NCI-H2171 treated with DMSO at 0.1 percent for 48 hours (cell line): Measurements from ENCODE around the gene KRTAP5-3.
A peak's percentile ranks its signal among the peaks of the same experiment; 100 is the strongest.

Experiments used
- DNase-seq: peaks from one replicate; lab custom pipeline; 2025; lab: John Stamatoyannopoulos, UW

The KRTAP5-3 gene

DNA sequence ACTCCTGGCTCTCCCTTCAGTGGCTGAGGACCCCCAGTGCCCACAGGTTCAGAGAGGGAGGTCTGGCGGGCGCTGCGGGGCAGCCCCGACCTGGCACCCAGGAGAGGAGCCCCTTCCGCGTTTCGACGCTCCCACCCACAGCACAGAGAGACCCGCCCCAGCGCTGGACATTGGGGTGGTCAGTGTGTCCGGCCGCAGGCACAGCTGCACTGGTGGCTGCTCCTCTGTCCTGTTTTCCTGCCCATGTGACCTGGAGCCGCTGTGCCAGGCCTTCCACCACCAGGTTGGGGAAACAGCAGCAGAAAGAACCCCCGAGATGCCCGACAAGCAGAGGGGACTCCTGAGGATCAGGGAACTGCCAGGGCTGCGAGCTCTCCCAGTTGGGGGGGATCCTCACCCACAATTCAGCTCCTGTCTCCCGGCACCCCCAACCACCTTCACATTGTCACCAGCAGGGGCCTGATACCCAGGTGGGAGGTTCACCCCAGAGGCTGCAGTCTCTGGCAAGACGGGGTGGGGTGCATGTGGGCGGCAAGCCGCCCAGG, 35.0 kb upstream of the KRTAP5-3 start:
- no peak for DNase-seq

DNA sequence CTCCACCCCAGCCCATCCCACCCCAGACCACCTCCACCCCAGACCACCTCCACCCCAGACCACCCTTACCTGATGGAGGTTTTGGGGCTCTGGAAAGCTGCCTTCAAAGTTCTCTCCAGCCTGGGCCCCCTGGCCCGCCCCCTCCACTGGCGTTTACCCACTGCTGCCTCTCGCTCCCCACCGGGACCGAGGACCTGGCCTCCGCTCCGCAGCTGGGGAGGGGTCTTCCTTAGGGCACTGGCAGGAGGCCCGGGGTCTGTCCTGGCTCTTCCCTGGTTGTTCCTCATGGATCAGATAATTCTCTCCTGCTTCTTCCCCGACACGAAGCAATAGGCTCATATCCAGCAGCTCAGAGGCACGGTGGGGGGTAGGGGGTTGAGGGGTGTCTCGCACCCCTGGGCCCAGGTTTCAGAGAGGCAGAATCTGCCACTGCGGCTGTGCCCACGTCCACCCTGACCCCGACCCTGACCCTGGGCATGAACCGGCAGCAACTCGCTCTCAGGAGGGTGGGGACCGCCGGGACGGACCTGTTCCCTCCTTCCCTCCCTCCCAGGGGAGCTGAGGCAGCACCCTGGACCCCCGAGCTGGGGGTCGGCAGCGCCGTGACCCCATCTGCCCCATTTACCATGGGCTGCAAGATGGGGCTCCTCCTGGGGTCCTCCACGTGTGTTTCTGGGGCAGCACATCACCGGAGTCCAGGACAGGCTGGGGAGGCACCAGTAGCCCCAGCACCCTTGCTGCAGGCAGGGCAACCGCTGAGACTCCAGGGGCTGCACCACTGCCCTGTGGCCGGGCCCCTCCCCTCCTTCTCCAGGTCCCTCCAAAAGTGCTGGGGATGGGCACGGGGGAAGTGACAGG, 34.3 kb upstream of the KRTAP5-3 start:
- no peak for DNase-seq

DNA sequence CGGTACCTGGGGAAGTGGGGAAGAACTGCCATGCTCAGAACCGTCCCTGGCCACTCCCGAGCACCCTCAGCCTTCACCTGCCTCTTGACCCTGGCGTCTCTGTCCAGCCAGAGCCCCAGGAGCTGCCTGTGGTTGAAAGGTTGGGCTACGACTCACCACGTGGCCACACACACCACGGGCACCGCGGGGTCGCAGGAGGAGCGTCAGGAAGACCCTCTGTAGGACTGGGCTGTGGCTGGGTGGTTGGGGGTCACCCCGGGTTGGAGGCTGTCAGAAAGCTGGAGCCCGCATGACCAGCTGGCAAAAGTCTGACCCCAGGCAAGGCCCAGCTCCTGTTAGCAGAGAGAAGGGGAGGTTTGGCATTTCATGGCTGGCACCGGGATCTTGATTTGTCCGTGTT, 32.8 kb upstream of the KRTAP5-3 start:
- DNase-seq, result no peak

DNA sequence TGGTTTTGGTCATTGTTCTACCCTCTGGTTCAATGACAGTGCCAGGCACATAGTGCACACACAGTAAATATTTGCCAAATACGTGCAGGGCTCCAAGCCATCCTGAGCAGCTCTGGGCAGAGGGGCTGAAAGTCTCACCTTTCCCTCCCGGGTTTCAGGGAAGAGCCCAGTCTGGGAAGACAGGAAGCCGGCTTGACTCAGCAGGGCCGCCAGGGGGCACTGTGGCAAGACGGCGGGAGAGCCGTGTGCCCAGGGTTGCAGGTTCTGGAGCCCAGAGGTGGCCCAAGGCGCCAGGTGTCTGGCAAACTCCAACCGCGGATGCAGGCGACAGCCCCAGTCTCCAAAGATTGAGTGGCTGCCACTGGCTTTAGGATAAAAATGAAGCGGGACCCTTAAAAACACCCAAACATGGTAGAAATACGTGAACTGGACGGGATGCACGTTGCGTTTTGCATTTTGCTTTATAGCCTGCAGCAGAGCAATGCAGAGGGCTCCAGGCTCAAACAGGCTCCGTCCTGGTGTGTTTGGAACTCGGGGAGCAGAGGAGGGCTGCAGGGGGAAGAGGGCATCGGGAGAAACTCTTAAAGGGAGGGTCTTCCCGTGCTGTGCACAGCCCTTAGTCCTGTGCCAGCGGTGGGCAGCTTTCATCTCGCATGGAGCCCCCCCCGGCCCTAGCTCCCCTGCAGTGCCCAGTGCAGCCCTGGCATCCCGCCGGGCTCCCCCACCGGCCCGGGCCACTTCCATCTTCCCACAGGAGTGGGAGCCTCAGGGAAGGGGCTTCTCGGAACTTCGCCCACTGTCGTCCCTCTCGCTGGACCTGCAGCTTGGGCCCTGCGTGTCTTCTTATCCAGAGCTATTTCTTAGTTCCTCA, 32.0 kb upstream of the KRTAP5-3 start:
- DNase-seq, result peak; percentile 10

GRCh38 chr11:1639666-1640065, 31.4 kb upstream of the KRTAP5-3 start:
- no peak for DNase-seq

DNA sequence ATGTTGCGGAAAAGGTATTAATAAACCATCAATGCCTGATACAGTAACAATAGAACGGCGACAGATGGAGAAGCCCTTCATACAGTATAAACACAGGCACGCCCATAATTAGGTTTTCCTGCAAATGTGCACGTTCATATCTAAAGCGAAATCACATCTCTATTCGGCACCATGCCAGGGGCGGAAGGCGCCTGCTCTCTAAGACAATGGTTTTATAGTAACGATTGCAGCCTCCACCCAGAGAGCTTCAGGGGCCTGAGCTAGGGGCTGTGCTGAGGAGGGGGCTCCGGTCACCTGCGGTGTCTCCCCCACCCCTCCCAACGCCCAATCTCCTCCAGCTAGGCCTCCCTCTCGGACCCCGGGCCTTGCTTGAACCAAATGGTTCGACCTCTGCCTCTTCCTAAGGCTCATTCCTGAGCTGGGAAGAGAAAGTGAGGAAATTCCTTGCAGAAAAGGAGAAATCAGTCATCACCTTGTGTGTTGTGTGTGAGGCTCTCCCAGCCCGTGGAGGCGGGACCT, 30.9 kb upstream of the KRTAP5-3 start:
- peak; percentile 93 for DNase-seq

DNA sequence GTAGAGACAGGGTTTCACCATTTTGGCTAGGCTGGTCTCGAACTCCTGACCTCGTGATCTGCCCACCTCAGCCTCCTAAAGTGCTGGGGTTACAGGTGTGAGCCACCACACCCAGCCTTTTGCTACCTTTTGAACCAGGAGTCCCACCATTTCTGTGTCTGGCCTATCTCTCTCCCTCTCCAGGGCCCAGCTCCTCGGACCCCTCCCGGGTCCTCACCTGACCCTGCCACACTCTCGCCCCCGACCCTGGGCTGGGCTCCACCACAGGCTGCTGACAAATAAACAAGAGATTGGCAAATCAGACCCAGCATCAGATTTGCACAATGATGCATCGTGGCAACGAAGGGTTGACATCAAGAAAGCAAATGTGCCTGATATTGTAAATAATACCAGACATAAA, 30.1 kb upstream of the KRTAP5-3 start:
- no peak for DNase-seq

- DNase-seq, result no peak
Observed at GRCh38 chr11:1637628-1638027, 29.4 kb upstream of the KRTAP5-3 start.

DNA sequence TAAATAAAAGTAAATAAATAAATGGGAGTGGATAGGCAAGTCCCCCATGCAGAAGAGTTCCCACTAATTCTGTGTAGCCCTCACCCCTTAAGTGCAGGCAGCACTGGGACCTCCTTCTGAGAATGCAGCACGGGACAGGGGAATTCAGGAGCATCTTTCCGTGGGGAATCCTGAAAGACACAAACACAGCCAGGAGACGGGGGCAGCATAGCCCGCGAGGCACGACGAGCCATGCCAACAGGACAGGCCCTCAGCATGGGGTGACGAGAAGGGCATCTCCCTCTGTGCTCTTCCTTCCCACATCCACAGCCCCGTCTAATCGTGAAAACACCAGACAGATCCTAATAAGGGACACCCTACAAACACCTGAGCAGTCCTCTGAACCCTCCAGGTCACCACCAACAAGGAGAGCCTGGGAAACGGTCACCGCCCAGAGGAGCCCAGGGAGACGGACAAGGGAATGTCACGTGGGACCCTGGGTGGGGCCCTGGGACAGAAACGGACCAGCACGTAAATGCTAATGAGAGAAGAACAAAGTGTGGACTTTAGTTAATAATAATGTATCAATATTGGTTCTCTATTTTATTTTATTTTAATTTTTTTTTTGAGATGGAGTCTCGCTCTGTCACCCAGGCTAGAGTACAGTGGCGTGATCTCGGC, 28.2 kb upstream of the KRTAP5-3 start:
- DNase-seq, result no peak

DNA sequence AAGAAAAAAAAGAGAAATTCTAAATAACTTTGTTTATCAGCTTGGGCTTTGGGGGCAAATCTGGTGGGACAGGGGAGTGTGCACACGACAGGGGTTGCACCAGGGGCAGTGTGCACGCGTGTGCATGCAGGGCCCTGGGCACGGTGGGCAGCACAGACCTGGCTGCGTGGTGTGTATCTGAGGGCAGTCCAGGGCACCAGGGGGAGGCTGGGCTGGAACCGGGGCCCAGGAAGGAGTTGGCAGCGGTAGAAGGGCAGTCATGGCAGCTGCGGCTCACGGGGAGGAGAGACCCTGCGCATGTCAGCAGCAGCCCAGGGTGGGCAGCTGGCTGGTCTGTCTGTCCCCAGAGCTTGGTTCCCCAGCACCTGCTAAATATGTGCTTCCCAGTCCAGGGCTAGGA, 25.6 kb upstream of the KRTAP5-3 start:
- DNase-seq, result no peak

DNA sequence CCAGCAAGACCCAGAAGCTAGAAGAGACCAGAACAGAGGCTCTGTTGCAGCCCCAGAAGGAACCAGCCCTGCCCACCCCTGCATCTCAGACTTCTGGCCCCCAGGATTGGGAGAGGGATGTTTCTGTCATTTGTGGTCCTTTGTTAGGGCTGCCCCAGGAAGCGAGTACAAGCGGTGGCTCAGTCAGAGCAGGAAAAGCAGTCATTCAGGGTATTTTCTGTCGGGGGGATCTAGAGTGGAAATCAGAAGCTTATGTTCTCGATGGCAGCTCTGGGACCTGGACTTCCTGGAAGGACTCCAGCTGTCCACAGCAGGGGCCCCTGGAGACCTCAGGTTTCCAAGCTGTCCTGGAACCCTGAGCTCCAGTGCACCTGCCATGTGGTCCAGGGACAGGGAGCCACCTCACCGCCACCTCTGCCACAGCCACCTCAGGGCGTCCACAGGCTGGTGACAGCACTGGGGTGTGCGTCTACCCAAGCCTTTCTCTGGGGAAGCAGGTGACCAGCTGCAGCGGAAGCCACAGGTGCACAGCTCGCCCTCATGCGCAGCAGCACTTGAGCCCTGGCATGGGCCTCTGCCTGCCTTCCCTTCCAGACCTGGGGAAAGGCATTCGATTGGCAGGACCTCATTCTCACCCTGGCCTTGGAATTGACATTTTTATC, 23.9 kb upstream of the KRTAP5-3 start:
- no peak for DNase-seq

DNA sequence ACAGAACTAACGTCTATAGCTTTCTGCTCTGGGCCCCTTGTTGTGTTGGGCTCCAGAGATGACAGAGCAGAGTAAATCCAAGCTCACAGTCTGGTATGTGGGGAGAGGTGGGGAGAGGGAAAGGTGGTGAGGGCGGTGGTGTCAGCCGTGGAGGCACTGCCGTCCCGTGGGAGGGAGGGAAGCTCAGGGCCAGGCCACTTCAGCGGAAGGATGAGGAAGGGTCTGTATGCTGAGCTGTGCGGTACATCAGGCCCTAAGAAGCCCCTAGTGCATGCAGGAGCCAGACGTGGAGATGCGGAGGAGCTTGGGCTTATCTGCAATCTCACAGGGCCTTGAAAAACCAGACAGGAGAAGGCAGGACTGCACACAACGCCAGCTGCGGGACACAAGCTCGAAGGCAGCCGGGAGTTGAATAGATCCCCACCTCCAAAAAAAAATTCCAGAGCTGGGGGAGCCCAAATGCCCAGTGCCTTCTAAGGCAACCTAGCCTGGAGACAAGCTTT, 22.9 kb upstream of the KRTAP5-3 start:
- DNase-seq, result no peak

- DNase-seq, result no peak
Observed at GRCh38 chr11:1630271-1630670, 22.0 kb upstream of the KRTAP5-3 start.

DNA sequence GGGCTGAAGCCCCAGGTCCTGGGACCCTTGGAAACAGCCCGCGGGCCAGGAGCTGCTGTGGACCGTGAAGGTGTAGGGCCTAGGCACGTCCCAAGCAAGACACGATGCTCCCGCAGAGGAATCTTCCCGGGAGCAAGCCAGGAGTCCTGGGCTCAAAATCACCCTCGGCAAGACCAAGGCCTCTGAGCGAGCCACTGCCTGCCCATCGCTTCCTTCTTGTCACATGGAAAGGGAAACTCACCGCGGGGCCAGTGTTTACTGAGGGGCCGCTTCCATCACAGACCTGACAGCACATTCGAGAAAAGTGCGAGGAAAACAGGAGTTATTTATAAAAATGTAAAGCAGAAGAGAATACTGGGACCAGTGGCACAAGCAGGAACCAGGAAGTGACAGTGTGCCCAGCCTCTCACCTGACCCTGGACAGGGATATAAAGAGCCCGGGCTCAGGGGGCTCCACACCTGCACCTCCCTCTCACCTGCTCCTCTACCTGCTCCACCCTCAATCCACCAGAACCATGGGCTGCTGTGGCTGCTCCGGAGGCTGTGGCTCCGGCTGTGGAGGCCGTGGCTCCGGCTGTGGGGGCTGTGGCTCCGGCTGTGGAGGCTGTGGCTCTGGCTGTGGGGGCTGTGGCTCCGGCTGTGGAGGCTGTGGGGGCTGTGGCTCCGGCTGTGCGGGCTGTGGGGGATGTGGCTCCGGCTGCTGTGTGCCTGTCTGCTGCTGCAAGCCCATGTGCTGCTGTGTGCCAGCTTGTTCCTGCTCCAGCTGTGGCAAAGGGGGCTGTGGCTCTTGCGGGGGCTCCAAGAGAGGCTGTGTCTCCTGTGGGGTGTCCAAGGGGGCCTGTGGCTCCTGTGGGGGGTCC, 21.3 kb upstream of the KRTAP5-3 start, which contains the start of gene KRTAP5-5:
Gene KRTAP5-5 (plus strand): TSS at position 450 of the 860 bp plus-strand sequence. CDS start 66 bp downstream, at position 516.
- no peak for DNase-seq

GRCh38 chr11:1628506-1629325, 20.5 kb upstream of the KRTAP5-3 start:
- DNase-seq, result no peak

GRCh38 chr11:1625541-1625940, 17.3 kb upstream of the KRTAP5-3 start:
- no peak for DNase-seq

- no peak for DNase-seq
Observed at GRCh38 chr11:1624621-1625020, 16.4 kb upstream of the KRTAP5-3 start.

DNA sequence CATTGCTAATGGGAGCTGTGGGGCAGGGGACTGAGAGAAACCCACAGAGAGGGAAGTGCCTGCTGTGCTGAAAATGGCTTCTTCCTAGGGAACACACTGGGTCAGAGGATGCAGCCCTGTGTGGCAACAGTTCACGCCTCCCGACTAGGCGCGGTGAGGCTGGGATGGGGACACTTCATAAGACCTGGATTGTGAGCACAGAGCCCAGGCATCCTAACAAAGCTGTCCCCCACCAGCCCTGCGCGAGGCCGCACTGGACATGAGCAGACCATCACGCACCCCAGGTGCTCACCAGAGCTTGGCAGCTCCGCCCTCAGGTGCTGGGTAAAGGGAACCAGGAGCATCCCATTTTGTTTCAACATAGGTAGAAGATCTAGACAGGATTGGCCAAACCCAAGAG, 15.5 kb upstream of the KRTAP5-3 start:
- DNase-seq, result no peak

DNA sequence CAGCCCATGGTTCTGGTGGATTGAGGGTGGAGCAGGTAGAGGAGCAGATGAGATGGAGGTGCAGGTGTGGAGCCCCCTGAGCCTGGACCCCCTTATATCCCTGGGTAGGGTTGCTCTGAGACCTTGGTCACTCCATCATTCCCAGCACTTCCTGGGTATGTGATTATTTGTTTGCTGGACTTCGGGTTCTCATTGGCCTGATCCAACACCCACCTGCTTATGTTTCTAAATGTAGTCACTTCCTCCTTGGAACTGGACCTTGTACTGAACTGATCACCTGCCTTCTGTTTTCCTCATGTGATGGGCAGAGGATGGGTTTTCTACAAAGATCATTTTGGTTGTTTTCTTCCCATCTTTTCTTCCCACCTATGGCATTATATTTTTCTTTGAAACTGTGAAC, 13.8 kb upstream of the KRTAP5-3 start, which contains the start of gene KRTAP5-4:
Gene KRTAP5-4 (minus strand): TSS at position 53 of the 400 bp plus-strand sequence. CDS start 45 bp downstream, at position 8.
- no peak for DNase-seq
